ENCODE data around the gene LRBA.

The LRBA gene

DNA sequence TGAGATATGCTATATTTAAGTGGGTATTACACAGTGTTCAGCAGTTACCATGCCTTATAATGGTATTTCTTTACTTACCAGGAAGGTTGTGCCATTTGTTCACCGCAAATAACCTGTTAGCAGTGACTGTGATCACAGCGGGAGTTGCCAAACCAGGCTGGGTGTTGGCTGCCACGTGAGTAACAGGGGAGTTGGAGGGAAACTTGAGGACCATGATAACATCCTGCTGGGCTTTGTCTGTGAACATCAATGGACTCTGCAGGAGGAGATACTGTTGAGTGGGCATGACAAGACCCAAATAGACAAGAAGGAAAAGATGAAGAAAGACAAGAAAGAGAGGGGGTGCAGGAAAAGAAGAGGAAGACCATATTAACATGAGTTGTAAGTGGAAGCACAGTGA is 694.0 kb downstream of the LRBA start:
- TF ChIP-seq, protein P1, sequence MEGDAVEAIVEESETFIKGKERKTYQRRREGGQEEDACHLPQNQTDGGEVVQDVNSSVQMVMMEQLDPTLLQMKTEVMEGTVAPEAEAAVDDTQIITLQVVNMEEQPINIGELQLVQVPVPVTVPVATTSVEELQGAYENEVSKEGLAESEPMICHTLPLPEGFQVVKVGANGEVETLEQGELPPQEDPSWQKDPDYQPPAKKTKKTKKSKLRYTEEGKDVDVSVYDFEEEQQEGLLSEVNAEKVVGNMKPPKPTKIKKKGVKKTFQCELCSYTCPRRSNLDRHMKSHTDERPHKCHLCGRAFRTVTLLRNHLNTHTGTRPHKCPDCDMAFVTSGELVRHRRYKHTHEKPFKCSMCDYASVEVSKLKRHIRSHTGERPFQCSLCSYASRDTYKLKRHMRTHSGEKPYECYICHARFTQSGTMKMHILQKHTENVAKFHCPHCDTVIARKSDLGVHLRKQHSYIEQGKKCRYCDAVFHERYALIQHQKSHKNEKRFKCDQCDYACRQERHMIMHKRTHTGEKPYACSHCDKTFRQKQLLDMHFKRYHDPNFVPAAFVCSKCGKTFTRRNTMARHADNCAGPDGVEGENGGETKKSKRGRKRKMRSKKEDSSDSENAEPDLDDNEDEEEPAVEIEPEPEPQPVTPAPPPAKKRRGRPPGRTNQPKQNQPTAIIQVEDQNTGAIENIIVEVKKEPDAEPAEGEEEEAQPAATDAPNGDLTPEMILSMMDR (conservative IDR thresholded peaks at IDR 0.05): no peak
- H3K27ac ChIP-seq: no peak overlapping the region

DNA sequence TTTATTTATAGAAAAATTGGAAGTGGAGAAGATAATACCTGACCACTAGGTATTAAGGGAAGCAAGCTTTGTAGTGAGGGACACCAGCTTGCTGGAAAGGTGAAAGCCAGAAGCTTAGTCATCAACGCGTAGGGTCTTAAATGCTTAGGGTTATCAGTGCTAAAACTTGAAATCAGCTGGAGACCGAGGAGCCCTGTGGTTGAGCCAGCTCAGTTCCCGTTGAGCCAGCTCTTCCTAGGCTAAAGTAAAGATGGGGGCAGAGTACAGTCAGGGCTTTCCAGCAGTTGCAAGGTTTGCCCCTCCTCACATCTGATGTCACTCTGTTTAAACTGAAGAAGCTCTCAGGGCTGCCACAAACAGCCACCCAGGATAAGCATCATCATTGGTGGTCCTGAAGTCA is 696.1 kb downstream of the LRBA start:
- no peak overlapping the region for H3K27ac ChIP-seq
- TF ChIP-seq, protein P1 (conservative IDR thresholded peaks at IDR 0.05): no peak

DNA sequence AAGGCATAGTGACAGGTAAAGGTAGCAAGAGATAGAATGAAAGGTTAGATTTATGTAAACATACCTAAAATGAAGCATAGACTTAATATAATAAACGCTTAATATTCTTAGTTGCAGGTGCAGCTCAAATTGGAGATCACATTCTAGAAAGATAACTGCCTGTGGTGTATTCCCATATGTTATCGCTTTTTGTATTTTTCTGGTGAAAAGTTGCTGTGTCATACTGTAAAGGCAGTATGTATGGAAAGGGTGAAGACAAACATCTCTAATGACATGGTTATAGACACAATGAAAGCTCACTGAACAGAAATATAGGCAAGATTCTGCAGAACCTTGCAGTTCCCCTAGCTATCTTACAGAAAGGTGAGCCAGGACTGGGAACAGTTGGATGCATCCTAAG is 696.6 kb downstream of the LRBA start:
- TF ChIP-seq, protein P1 (conservative IDR thresholded peaks at IDR 0.05): no peak
- no peak overlapping the region for H3K27ac ChIP-seq

DNA sequence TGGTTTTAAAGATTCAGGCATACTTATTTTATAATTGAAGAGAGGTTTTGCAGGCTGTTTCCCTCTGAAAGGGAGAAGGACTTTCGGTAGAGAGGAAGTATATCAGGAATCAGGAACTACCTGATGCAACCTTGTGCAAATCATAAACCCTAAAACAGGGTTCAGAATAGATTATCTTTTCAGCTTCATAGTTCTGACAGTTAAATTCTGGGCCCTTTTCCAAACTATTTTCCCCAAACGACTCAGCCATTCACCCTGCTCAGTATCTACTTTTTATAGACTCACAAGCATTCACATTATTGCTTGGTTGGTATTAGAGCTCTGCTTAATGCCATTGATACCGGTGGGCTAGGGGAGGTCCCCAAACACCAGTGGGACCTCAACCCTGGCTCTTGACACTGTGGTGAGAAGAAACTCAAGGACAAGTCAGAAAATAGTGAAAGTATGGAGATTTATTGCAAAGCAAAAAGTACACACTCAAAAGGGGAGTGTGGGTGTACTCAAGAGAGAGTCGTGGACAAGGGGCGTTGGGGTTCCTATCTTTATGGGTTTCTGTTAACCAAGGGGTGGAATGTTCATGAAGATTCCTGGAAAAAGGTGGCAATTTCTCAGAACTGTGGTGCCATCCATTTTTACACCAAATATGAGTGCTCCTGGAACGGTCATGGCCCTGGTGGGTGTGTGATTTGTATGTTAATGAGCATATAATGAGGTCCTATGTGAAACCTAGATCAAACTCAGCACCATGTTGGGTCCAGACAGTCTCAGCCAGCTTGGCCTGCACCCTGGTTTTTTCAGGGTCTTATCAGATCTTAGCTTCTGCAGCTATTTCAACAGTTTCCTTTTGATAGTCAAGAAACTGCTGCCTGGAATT is 698.5 kb downstream of the LRBA start:
- no peak overlapping the region for H3K27ac ChIP-seq
- TF ChIP-seq, protein P1 (conservative IDR thresholded peaks at IDR 0.05): no peak

DNA sequence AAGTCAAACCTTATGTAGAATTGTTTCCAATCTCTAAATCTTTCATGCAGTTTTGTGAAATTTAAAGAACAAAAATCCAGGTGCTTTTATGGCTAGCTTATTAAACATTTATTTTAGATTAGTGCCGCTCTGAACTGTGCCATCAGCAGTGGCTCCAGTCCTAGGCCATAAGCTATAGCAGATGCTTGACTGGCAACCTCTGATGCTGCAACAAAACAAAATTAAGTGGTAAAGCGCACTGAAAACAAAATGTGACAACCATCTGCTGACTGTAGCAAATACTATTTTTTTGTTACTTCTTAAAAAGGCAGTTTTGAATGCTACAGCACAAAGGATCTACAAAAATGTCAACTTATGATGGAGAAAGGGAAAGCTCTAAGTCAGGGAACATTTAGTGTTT is 699.4 kb downstream of the LRBA start:
- H3K27ac ChIP-seq: no peak overlapping the region
- TF ChIP-seq, protein P1 (conservative IDR thresholded peaks at IDR 0.05): no peak

DNA sequence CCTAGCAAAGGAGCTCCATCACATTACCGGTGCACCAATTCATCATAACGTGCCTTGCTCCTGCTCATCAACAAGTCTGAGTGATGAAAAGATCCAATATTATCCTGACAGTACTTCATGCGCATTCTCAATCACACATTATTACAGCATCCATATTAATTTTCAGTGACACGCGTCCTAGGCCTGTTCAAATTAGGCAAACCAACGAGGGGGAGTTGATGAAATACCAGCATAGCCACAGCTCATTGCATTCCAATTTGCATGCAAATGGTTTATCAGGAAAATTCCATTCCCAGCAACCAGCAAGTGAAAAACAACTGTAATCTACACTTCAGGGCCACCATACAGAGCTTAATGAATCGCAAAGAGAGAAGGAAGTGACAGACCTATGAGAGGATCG is 699.9 kb downstream of the LRBA start:
- TF ChIP-seq, protein P1 (conservative IDR thresholded peaks at IDR 0.05): no peak
- H3K27ac ChIP-seq: no peak overlapping the region

DNA sequence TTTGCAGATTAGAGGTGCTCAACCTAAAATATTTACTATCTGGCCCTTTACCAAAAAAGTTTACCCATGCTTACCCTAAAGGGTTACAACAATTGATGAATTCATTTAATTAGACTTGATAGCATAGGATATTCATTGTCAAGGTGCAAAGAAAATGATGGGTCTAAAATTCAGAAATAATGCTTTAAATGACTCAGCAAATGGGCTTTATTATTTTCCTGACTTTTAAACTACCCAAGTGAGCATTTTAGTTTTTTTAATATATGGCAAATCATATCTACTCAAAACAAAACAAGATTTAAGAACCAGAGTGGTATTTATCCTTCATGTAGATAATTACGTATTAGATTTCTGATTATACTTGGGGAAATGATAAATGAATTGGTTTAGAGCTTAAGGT is 701.1 kb downstream of the LRBA start:
- H3K27ac ChIP-seq: no peak overlapping the region
- TF ChIP-seq, protein P1 (conservative IDR thresholded peaks at IDR 0.05): no peak
